ENCODE results near the gene EIF3A. TPM values are rescaled to one million over a fixed set of nuclear protein-coding genes. Genes with fewer than 3 reads are reported as not detected.

The EIF3A gene
- total RNA-seq, 2 donors from 2014 or later = 77.1 to 88.0 TPM

DNA sequence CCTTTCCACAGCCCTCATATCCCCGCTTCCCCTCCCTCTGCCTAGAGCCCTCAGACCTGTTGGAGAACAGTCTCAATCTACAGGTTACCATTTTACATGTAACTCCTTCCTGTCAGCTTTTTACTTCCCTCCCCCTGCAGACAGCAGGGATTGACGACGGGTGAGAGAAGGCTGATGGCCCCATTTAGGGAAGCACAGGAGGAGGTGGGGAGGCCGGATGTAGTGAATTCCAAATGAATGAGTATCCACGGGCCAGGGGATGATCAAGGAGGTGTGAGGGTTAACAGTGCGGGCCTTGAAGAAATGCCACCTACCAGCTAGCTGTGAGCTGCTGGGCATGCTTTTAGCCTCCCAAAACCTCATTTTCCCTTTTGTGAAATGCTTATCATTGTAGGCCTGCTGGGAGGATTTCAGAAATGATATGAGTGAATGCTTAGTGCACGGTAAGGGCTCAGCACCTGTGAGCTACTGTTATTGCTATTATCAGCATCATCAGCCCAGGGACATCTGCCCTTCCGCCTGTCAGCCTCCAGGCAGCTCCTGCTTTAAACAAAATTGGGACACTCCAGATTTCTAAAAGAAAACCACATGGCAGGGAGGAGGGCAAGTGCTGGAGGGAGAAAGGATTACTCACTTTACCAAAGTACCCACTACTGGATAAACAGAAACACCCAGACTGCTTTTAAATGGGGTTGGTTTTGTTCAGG, 57.6 kb downstream of the EIF3A start:
- Histone ChIP-seq H3K4me1 (replicated peaks) (peaks cover 6% of the 10 kb centered on the region), H3K9me3 (no peaks in the 10 kb centered on the region), H3K4me3 (no peak overlapping the region), H3K27me3 (replicated peaks; ENCODE audit: insufficient read depth) (no peaks in the 10 kb centered on the region), H3K36me3 (no peaks in the 10 kb centered on the region), H3K27ac (no peak overlapping the region)
- TF ChIP-seq, protein P1, sequence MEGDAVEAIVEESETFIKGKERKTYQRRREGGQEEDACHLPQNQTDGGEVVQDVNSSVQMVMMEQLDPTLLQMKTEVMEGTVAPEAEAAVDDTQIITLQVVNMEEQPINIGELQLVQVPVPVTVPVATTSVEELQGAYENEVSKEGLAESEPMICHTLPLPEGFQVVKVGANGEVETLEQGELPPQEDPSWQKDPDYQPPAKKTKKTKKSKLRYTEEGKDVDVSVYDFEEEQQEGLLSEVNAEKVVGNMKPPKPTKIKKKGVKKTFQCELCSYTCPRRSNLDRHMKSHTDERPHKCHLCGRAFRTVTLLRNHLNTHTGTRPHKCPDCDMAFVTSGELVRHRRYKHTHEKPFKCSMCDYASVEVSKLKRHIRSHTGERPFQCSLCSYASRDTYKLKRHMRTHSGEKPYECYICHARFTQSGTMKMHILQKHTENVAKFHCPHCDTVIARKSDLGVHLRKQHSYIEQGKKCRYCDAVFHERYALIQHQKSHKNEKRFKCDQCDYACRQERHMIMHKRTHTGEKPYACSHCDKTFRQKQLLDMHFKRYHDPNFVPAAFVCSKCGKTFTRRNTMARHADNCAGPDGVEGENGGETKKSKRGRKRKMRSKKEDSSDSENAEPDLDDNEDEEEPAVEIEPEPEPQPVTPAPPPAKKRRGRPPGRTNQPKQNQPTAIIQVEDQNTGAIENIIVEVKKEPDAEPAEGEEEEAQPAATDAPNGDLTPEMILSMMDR (IDR thresholded peaks at IDR 0.05) = no peak
- TF ChIP-seq POLR2A (IDR thresholded peaks at IDR 0.05) (no peak), POLR2AphosphoS5 (IDR thresholded peaks at IDR 0.05) (no peak)
- no peak for DNase-seq (ENCODE audit: low spot score)
- WGBS = 61% methylated on average over 8 of the region's 8 CpGs
- intact Hi-C loops (cut with DNase I) = no loop called here

DNA sequence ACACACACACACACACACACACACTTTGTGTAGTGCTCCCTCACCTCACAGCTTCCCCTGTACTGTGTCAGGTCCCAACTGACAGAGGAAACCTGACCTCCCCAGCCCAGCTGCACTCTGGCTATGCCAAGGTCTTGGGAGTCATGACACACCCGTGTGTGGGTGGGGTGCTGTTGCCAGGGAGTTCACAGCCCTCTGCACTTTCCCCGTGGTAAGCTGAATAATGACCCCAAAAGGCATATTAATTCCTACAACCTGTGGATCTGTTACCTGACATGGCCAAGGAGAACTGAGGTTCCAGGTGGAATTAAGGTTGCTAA, 60.0 kb downstream of the EIF3A start:
- Histone ChIP-seq H3K9me3 (no peaks in the 10 kb centered on the region), H3K27me3 (replicated peaks; ENCODE audit: insufficient read depth) (no peaks in the 10 kb centered on the region), H3K36me3 (no peaks in the 10 kb centered on the region), H3K27ac (no peak overlapping the region), H3K4me3 (no peak overlapping the region), H3K4me1 (replicated peaks) (no peaks in the 10 kb centered on the region)
- intact Hi-C loops (cut with DNase I) = no loop called here
- WGBS = 36% methylated on average over 2 of the region's 2 CpGs
- no peak for DNase-seq (ENCODE audit: low spot score)
- TF ChIP-seq POLR2AphosphoS5 (IDR thresholded peaks at IDR 0.05) (no peak), POLR2A (IDR thresholded peaks at IDR 0.05) (no peak)
- TF ChIP-seq, protein P1 (IDR thresholded peaks at IDR 0.05) = no peak

DNA sequence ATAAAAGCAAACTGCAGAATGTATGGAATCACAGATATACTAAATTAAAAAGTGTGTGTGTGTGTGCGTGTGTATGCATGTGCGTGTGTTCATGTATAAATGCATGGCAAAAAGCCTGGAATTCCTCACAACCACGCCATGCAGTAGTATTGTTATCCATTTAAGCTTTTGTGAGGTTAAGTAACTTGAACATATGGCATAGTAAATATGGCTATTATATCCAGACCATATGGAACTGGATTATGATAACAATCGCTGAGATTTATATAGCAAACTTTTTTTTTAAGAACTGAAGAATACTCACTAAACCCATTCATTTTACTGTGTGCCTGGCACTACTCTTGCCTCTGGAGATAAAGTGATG, 73.4 kb downstream of the EIF3A start:
- H3K4me1 ChIP-seq (replicated peaks) = no peaks in the 10 kb centered on the region
- H3K27ac ChIP-seq = peak overlapping the region; percentile 27 to 33
- TF ChIP-seq, protein P1 (IDR thresholded peaks at IDR 0.05) = no peak
- TF ChIP-seq POLR2AphosphoS5 (IDR thresholded peaks at IDR 0.05) (no peak), POLR2A (IDR thresholded peaks at IDR 0.05) (no peak)
- no peaks in the 10 kb centered on the region for H3K36me3 ChIP-seq
- no peak for DNase-seq (ENCODE audit: low spot score)
- intact Hi-C loops (cut with DNase I) = loop anchor here (5.0 kb wide), 1 partner anchor 50 kb away; no protein-coding TSS in a partner anchor
- H3K4me3 ChIP-seq = no peak overlapping the region
- no peaks in the 10 kb centered on the region for H3K27me3 ChIP-seq (replicated peaks; ENCODE audit: insufficient read depth)
- 20% methylated on average over 4 of the region's 4 CpGs for WGBS
- H3K9me3 ChIP-seq = no peaks in the 10 kb centered on the region

DNA sequence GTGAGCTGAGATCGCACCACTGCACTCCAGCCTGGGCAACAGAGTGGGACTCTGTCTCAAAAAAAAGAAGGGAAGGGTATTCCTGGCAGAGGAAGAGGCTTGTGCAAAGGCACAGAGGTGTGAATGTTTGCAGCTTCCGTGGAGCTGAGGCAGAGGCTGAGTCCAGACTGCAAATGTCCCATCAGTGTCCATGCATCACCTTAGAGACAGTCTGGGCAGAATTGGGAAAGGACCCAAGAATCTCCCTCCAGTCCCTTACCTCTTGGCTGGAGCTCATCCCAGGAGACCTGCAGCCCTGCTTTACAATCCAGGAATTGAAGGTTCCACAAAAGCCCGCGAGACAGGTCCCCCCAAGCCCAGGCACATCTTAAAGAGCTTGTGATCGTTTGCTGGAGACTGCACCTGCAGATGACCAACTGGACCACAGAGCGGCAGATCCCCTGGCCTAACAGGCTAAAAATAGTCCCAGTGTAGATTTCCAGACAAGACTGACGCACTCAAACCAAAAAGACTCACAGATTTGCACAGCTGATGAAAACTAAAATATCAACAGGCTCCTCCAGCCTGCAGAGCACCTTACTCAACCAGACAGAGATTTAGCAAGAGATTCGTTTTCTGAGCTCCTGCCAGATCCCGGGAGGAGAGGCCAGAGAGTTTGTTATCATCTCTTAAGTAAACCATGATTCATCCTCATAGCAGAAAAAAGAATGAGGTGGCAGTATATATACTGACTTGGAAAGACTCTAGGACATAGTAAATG, 74.0 kb downstream of the EIF3A start:
- intact Hi-C loops (cut with DNase I) = loop anchor here (5.0 kb wide), 1 partner anchor 49 kb away; no protein-coding TSS in a partner anchor
- peak; percentile 89 for DNase-seq (ENCODE audit: low spot score)
- Histone ChIP-seq H3K4me1 (replicated peaks) (no peaks in the 10 kb centered on the region), H3K4me3 (no peak overlapping the region), H3K27me3 (replicated peaks; ENCODE audit: insufficient read depth) (no peaks in the 10 kb centered on the region), H3K36me3 (no peaks in the 10 kb centered on the region), H3K9me3 (no peaks in the 10 kb centered on the region), H3K27ac (peak overlapping the region; percentile 27 to 33)
- TF ChIP-seq POLR2AphosphoS5 (IDR thresholded peaks at IDR 0.05) (peak; percentile 87), POLR2A (IDR thresholded peaks at IDR 0.05) (no peak)
- TF ChIP-seq, protein P1 (IDR thresholded peaks at IDR 0.05) = peak in 1 of 4 experiments; percentile 4
- 15% methylated on average over 9 of the region's 9 CpGs for WGBS

All from prostate gland (tissue), 2 donors.